ENCODE results near the gene LETM1.
A peak's percentile ranks its signal among the peaks of the same experiment; 100 is the strongest.

The LETM1 gene

GRCh38 chr4:1872870-1873269 lies 16.9 kb upstream of the LETM1 start:
- no peak for FAIRE-seq

GRCh38 chr4:1871471-1872021 lies 15.6 kb upstream of the LETM1 start:
- DNase-seq (ENCODE audit: low spot score): peak; percentile 36
- no peak for FAIRE-seq

More at GRCh38 chr4:1872870-1873269, 16.9 kb upstream of the LETM1 start:
- DNase-seq (ENCODE audit: low spot score): no peak

- FAIRE-seq: no peak
- DNase-seq (ENCODE audit: low spot score): peak; percentile 94
These were observed 14.9 kb upstream of the LETM1 start, which contains the start of gene NSD2 for GRCh38 chr4:1870578-1871443. NSD2 (plus strand) TSS chr4:1871393; CDS start chr4:1900655, 29,262 bp downstream.

GRCh38 chr4:1870328-1870577 lies 14.3 kb upstream of the LETM1 start:
- no peak for FAIRE-seq
- peak; percentile 73 for DNase-seq (ENCODE audit: low spot score)

- FAIRE-seq (no peak), DNase-seq (ENCODE audit: low spot score) (no peak)
These were observed 13.8 kb upstream of the LETM1 start for GRCh38 chr4:1869530-1870327.

GRCh38 chr4:1868912-1869311 lies 13.0 kb upstream of the LETM1 start:
- FAIRE-seq (no peak), DNase-seq (ENCODE audit: low spot score) (no peak)

- FAIRE-seq: no peak
- no peak for DNase-seq (ENCODE audit: low spot score)
These were observed 12.3 kb upstream of the LETM1 start for GRCh38 chr4:1868293-1868692.

GRCh38 chr4:1866189-1866661 lies 10.3 kb upstream of the LETM1 start:
- FAIRE-seq: no peak

GRCh38 chr4:1864076-1865008 lies 8.4 kb upstream of the LETM1 start:
- DNase-seq (ENCODE audit: low spot score): no peak
- FAIRE-seq: no peak

More at GRCh38 chr4:1866189-1866661, 10.3 kb upstream of the LETM1 start:
- DNase-seq (ENCODE audit: low spot score): no peak

GRCh38 chr4:1863297-1864033 lies 7.5 kb upstream of the LETM1 start:
- FAIRE-seq: no peak

GRCh38 chr4:1862961-1863296 lies 7.0 kb upstream of the LETM1 start:
- DNase-seq (ENCODE audit: low spot score) (no peak), FAIRE-seq (no peak)

More at GRCh38 chr4:1863297-1864033, 7.5 kb upstream of the LETM1 start:
- no peak for DNase-seq (ENCODE audit: low spot score)

- DNase-seq (ENCODE audit: low spot score): no peak
- no peak for FAIRE-seq
These were observed 6.3 kb upstream of the LETM1 start for GRCh38 chr4:1862055-1862911.

- DNase-seq (ENCODE audit: low spot score) (no peak), FAIRE-seq (no peak)
These were observed 3.4 kb upstream of the LETM1 start for GRCh38 chr4:1859389-1859753.

- FAIRE-seq: no peak
- no peak for DNase-seq (ENCODE audit: low spot score)
These were observed 2.0 kb upstream of the LETM1 start for GRCh38 chr4:1857931-1858330.

- DNase-seq (ENCODE audit: low spot score): no peak
- no peak for FAIRE-seq
These were observed 1.2 kb upstream of the LETM1 start for GRCh38 chr4:1856943-1857699.

GRCh38 chr4:1855333-1856070 lies 454 bp downstream of the LETM1 start:
- DNase-seq (ENCODE audit: low spot score) (no peak), FAIRE-seq (no peak)

- FAIRE-seq: no peak
- DNase-seq (ENCODE audit: low spot score): no peak
These were observed 1.2 kb downstream of the LETM1 start for GRCh38 chr4:1854752-1855151.

Data from urothelium cell line (cell line).